ENCODE measurements around the gene PVR.

- TF ChIP-seq EP300 (IDR thresholded peaks at IDR 0.05; ENCODE audit: low read depth) (no peak), CTCF (IDR thresholded peaks at IDR 0.05) (no peak)
Observed at GRCh38 chr19:44661904-44662303, 18.2 kb downstream of the PVR start.
